ENCODE data around the gene PRCP.

PRCP gene

DNA sequence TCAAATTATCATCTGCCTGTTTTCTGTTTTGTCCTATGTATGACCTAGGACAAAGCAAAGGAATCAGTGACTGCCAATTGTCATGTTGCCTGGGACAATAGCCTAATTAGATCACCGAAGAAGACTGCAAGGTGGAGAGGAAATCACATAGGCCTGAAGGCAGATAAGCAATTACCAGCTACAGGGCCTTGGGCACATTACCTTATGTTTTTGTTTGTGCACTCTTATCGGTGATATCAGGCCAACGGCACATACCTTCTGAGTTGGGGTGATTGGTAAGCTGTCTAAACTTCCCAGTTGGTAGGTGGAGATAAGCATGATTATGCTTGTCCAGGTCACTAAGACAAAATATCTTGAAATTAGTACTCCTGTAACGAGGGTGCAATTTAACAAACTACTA is 108.5 kb downstream of the PRCP start:
- no peak for TF ChIP-seq FOXP2 (optimal IDR thresholded peaks at IDR 0.05; ENCODE audit: borderline replicate concordance, extremely low read depth, extremely low read length, insufficient read depth)

DNA sequence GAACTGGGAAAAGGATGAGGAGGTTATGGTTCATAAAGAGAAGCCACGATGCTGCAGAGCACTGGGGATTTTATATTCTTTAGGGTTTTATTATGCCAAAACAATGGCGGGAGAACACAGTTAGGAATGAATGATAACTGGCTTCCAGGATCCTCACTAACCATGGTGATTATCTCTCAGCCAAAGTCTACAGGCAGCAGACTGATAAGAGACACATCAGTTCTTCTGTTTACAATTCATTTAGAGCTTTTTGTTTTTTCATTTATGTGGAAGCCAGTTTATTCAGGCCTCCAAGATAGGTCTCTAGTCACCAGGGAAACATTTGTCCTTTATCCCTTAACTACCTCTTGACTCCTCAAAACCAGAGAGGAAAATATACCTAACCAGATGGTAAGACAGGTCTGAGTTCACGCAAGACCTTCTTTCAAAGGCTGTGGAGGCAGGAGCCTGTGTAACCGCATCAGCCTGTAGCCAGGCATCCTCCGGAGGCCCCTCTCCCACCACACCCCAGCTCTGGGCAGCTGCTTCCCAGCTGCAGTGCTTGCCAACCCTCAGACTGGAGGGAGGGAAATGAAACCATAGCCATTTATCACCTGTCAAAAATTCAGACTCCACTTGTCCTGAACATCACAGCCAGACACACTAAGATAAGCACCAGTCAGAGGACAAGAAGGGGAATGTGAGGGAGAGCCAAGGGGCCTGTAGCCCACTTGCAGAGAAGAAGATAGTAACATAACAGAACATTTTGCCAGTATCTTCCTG is 109.3 kb downstream of the PRCP start:
- TF ChIP-seq, protein P1, sequence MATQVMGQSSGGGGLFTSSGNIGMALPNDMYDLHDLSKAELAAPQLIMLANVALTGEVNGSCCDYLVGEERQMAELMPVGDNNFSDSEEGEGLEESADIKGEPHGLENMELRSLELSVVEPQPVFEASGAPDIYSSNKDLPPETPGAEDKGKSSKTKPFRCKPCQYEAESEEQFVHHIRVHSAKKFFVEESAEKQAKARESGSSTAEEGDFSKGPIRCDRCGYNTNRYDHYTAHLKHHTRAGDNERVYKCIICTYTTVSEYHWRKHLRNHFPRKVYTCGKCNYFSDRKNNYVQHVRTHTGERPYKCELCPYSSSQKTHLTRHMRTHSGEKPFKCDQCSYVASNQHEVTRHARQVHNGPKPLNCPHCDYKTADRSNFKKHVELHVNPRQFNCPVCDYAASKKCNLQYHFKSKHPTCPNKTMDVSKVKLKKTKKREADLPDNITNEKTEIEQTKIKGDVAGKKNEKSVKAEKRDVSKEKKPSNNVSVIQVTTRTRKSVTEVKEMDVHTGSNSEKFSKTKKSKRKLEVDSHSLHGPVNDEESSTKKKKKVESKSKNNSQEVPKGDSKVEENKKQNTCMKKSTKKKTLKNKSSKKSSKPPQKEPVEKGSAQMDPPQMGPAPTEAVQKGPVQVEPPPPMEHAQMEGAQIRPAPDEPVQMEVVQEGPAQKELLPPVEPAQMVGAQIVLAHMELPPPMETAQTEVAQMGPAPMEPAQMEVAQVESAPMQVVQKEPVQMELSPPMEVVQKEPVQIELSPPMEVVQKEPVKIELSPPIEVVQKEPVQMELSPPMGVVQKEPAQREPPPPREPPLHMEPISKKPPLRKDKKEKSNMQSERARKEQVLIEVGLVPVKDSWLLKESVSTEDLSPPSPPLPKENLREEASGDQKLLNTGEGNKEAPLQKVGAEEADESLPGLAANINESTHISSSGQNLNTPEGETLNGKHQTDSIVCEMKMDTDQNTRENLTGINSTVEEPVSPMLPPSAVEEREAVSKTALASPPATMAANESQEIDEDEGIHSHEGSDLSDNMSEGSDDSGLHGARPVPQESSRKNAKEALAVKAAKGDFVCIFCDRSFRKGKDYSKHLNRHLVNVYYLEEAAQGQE (IDR thresholded peaks at IDR 0.05; ENCODE audit: insufficient read depth in 1 of 2, low read depth in 2 of 2, low read length in 2 of 2) = no peak
- TF ChIP-seq SIN3A (IDR thresholded peaks at IDR 0.05; ENCODE audit: borderline replicate concordance, insufficient read depth, low read length) = no peak
- TF ChIP-seq FOXP2 (optimal IDR thresholded peaks at IDR 0.05; ENCODE audit: borderline replicate concordance, extremely low read depth, extremely low read length, insufficient read depth) = no peak
- TF ChIP-seq TAF1 (IDR thresholded peaks at IDR 0.05; ENCODE audit: borderline replicate concordance, insufficient read depth, low read length) = no peak
- no peak for TF ChIP-seq POLR2AphosphoS5 (IDR thresholded peaks at IDR 0.05; ENCODE audit: low read depth, low read length)

DNA sequence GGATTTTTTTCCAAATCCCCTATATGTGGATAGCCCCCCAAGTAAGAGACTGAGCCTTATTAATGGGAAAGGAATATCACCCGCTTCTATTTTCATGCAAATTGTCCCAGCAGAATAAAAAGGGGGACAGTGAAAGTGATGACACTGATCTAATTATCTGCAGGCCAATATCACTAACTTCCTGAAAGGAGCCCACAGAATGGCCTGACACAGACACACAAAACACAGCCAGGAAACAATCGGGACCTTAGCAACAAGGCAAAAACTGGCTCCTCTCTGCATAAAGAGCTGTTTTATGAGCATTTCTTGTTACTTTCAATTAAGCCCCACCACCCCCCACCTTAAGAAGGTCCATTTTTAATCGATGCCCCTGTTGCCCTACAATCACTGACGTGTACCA is 112.2 kb downstream of the PRCP start:
- TF ChIP-seq, protein P1 (IDR thresholded peaks at IDR 0.05; ENCODE audit: insufficient read depth in 1 of 2, low read depth in 2 of 2, low read length in 2 of 2) = no peak
- TF ChIP-seq SIN3A (IDR thresholded peaks at IDR 0.05; ENCODE audit: borderline replicate concordance, insufficient read depth, low read length) = no peak
- TF ChIP-seq POLR2AphosphoS5 (IDR thresholded peaks at IDR 0.05; ENCODE audit: low read depth, low read length) = no peak
- no peak for TF ChIP-seq TAF1 (IDR thresholded peaks at IDR 0.05; ENCODE audit: borderline replicate concordance, insufficient read depth, low read length)
- no peak for TF ChIP-seq FOXP2 (optimal IDR thresholded peaks at IDR 0.05; ENCODE audit: borderline replicate concordance, extremely low read depth, extremely low read length, insufficient read depth)

DNA sequence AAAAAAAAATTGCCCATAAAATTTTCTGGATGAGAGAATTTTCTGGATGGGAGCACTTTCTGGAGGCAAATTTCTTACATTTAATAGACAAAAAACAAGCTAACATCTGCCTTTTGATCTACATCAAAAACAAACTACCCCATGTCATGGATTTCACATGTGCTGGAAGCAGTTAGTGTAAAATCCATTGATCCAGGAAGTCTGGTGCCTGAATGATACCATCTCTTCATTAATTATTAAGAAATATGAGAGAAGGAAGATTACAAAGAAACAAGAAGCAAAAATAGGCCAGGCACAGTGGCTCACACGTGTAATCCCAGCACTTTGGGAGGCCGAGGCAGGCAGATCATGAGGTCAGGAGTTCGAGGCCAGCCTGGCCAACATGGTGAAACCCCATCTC is 113.4 kb downstream of the PRCP start:
- TF ChIP-seq, protein P1 (IDR thresholded peaks at IDR 0.05; ENCODE audit: insufficient read depth in 1 of 2, low read depth in 2 of 2, low read length in 2 of 2) = no peak
- TF ChIP-seq POLR2AphosphoS5 (IDR thresholded peaks at IDR 0.05; ENCODE audit: low read depth, low read length) (no peak), SIN3A (IDR thresholded peaks at IDR 0.05; ENCODE audit: borderline replicate concordance, insufficient read depth, low read length) (no peak), TAF1 (IDR thresholded peaks at IDR 0.05; ENCODE audit: borderline replicate concordance, insufficient read depth, low read length) (no peak), FOXP2 (optimal IDR thresholded peaks at IDR 0.05; ENCODE audit: borderline replicate concordance, extremely low read depth, extremely low read length, insufficient read depth) (no peak)

DNA sequence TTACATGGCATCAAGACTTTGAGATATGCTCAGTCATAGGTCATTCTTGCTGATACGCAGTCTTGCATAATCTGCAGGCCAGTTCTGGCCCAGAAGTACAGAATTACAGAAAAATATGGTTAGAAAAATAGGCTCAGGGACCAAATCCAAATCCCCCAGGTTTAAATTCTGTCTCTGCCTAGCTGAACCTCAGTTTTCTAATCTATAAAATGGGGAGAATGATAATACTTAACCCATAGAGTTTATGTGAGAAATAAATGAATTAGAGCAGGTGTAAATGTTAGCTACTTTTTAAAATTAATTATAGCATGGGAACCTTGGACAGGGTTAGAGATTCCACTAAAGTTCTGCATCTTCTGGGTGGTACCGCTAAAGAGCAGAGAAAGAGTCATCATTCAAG is 114.2 kb downstream of the PRCP start:
- TF ChIP-seq POLR2AphosphoS5 (IDR thresholded peaks at IDR 0.05; ENCODE audit: low read depth, low read length) (no peak), TAF1 (IDR thresholded peaks at IDR 0.05; ENCODE audit: borderline replicate concordance, insufficient read depth, low read length) (no peak), SIN3A (IDR thresholded peaks at IDR 0.05; ENCODE audit: borderline replicate concordance, insufficient read depth, low read length) (no peak), FOXP2 (optimal IDR thresholded peaks at IDR 0.05; ENCODE audit: borderline replicate concordance, extremely low read depth, extremely low read length, insufficient read depth) (no peak)
- TF ChIP-seq, protein P1 (IDR thresholded peaks at IDR 0.05; ENCODE audit: insufficient read depth in 1 of 2, low read depth in 2 of 2, low read length in 2 of 2) = no peak
